ENCODE measurements around the gene RUVBL2.

Gene RUVBL2

DNA sequence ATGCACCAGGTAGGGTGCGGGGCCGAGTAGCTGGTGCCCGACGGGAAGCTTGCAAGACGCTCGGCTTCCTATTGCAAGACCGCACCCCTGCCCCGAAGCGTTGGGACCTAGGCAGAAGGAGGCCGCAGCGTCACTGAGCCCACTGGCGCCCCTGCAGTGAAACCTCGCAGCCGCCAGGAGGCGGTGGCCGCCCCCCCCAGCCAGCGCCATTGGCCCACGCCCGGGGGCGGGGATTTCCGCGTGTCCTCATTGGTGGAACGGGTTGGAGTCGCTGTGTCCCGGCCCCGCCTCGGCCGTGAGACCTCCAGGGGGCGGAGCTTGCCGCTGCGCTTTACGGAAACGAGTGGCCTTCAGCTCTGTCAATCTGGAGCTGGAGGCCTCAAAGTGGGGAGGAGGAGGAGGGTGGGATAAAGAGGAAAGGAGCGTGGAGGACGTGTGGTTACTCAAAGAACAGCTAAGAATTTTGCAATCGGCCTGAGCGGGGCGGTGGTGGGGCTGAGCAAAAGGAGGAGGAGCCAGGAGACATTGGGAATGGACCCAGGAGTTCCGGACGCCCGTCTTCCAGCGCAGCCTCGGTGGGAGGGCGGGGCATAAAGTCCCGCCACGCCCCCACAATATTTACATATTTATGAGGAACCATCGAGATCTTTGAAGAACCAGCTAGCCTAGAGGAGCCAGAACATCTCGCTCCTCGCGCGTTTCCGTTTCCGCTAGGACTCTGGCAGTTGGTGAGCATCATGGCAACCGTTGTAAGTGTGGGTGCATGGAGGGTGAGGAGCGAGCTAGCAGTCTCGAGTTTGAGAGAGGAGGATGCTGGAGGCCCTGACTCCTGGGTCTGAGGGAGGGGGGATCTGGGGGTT is at the start of gene RUVBL2, which contains the start of gene GYS1:
Gene RUVBL2, plus strand, starts transcription at position 713 of the 860 bp plus-strand sequence. Its CDS starts 25 bp downstream, at position 738.
Gene GYS1, minus strand, starts transcription at position 135 of the 860 bp plus-strand sequence. CDS start 197 bp downstream, outside the sequence.
- peak; percentile 99 for DNase-seq

DNA sequence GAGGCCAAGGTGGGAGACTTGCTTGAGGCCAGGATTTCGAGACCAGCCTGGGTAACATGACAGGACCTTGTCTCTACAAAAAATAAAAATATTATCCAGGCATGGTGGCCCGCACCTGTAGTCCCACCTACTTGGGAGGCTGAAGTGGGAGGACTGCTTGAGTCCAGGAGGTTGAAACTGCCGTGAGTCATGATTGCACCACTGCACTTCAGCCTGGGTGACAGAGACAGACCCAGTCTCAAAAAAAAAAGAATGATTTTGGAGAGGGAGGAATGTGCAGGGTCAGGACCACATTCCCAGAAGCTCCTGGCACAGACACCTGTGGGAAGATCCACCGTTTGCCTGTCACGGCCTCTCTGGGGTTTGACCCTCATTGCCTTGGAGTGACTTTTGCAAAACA is 48.3 kb upstream of the RUVBL2 start:
- DNase-seq: no peak

DNA sequence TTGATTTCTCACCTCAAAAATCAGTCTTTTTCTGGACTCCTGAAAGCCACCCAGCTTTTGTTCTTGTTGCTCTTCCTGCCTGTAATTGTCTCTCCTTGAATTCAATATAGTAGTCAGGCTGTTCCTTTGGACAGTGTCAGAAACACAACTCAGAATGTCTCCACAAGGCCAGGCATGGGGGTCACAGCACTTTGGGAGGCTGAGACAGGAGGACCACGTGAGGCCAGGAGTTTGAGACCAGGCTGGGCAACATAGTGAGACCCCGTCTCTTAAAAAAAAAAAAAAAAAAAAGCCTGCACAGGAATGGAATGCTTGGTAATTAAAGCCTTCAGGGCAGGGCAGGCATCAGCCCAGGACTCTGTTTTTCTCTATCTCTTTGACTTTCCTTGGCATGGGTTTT is 47.9 kb upstream of the RUVBL2 start:
- DNase-seq: no peak

DNA sequence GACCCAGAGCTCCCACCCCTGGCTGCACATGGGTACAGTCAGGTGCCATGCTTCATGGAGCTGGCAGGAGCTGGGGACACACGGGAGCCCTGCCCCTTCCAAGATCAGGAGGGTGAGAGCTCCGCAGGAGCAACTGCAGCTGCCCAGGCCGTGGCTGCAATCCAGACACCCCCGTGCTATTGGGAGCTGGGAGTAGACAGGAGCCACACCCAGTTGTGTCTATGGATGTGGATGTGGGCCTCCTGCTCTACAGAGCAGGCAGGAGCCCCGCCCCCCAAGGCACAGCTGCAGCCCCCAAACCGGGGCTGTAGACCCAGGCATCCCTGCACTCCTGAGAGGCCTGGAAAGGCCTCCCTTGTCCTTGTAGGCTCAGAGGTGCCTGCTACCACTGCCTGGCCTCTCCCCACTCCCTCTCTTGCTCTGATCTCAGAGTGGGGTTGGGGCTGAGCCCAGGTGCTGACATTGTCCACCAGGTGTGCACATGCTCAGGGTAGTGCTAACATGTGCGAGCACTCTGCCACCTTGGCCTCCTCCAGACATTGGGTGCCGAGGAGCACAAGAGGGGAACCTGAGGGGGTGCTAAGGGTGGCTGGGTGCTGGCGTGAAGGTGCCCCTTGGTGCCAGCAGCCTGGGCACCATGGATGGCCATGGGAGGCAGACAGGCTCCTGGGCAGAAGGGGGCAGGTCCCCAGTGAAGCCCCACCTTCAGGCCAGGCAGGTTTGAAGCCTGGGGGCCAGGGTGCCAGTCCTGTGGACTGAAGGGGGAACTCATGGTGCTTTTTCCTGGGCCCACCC is 47.0 kb upstream of the RUVBL2 start:
- DNase-seq: no peak

DNA sequence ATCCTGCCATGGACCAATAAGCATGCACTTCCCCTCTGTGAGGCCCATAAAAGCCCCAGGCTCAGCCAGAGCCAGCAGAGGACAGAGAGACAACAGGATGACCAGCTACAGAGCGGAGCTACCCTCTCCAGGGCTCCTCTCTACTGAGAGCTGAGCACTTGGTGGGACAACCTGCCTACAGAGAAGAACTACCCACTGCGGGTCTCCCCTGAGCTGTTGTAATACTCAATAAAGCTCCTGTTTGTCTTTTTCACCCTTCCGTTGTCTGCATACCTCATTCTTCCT is 46.5 kb upstream of the RUVBL2 start:
- no peak for DNase-seq

DNA sequence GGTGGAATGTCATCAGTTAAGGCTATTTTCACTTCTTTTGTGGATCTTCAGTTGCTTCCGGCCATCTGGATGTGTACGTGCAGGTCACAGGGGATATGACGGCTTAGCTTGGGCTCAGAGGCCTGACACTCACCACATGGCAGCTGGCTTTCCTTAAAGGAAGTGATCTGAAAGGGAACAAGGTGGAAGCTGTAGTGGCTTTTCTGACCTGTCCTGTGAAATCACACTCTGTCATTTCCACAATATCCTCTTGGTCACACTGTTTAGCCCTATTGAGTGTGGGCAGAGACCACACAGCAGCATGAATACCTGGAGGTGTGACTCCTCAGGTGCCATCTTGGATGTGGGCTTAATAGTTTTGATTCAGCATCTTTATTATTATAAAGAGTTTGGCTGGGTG is 43.5 kb upstream of the RUVBL2 start:
- no peak for DNase-seq

DNA sequence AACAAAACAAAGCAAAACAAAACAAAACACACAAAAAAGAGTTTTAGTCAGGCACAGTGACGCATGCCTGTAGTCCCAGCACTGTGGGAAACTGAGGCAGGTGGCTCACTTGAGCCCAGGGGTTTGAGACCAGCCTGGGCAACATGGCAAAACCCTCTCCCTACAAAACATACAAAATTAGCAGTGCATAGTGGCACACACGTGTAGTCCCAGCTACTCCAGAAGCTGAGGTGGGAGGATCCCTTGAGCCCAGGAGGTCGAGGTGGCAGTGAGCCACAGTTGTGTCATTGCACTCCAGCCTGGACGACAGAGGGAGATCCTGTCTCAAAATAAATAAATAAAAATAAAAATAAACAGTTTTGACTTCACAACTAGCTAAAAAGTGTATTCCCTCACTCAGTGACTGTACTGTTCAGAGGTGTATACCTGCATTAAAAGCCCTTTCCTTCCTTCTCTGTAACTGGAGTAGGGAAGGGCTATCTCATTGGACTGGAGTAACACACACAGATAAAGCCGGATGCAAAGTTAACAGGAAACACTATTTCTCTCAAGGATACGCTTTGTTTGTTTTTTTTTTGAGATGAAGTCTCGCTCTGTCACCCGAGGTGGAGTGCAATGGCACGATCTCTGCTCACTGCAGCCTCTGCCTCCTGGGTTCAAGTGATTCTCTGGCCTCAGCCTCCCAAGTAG is 42.7 kb upstream of the RUVBL2 start:
- DNase-seq: no peak

DNA sequence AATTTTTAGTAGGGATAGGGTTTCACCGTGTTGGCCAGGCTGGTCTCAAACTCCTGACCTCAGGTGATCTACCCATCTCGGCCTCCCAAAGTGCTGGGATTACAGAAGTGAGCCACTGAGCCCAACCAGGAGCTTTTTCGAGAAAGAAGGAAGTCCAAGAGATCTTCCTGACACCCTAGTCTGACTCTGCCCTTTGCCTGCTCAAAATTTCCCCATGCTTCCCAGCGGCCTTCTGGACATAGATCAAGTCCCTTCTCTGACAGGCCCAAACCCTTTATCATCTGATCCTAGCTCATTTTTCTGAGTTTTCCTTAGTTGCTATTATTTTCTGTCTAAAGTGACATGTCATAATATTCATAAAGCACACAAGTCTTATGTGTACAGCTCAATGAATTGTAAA is 40.5 kb upstream of the RUVBL2 start:
- no peak for DNase-seq

DNA sequence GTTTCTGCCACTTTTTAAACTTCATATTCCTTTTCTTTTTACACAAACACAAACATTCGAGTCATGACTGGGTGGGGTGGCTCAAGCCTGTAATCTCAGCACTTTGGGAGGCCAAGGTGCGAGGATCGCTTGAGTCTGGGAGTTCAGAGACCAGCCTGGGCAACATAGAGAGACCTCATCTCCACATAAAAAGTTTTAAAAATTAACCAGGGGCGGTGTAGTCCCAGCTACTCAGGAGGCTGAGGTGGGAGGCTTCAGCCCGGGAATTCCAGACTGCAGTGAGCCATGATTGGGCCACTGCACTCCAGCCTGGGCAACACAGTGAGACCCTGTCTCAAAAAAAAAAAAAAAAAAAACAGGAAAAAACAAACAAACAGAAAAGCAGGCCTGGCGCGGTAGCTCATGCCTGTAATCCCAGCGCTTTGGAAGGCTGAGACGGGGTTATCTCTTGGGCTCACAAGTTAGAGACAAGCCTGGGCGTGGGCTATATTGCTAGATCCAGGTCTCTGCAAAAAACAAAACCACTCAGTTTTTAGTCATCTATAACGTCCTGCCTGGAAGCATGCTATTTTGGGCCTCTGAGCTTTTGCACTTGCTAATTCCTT is 39.6 kb upstream of the RUVBL2 start:
- DNase-seq: no peak

DNA sequence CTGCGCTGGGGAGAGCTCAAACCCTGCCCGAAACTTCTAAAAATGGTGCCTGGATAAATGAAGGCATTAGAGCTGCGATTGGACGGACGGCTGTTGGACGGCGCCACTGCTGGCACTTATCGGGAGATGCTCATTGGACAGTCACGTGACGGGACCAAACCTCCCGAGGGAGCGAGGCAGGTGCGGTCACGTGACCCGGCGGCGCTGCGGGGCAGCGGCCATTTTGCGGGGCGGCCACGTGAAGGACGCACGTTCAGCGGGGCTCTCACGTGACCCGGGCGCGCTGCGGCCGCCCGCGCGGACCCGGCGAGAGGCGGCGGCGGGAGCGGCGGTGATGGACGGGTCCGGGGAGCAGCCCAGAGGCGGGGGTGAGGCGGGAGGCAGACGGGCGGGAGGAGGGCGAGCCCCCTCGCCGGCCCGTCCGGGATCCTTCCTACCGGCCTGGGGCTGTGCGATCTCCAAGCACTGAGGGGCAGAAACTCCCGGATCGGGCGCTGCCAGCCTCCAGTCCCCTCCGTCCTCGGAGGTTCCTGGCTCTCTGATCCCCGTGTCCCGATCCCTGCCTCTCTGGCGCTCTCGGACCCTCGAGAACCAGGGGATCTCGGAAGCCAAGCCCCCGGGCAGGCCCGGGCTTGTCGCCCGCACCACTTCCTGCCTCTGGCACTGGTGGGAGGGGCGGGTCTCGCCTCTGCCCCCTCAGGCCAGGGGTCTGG is 38.9 kb upstream of the RUVBL2 start, which contains the start of gene BAX:
Gene BAX, plus strand, starts transcription at position 281 of the 713 bp plus-strand sequence. Its CDS starts 54 bp downstream, at position 335.
- peak; percentile 86 to 94 for DNase-seq

DNA sequence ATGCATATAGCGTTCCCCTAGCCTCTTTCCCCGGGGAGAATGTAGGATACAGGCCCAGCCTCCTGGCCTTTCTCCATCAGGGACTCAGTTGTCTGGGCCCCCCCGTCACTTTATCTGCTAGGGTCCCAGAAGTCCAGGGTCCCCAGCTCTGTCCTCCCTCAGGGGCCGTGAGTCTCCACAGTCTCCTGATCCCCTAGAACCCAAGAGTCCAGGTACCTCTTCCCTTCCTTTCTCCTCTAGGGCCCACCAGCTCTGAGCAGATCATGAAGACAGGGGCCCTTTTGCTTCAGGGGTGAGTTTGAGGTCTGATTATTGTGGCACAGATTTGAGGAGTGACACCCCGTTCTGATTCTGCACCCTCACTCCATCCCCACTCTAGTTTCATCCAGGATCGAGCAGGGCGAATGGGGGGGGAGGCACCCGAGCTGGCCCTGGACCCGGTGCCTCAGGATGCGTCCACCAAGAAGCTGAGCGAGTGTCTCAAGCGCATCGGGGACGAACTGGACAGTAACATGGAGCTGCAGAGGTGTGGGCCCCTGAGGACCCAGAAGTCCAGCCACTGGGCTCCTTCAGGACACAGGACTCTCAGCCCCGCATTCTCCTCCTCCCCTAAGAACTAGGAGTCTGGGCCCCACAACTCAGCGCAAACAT is 38.3 kb upstream of the RUVBL2 start:
- DNase-seq: no peak

DNA sequence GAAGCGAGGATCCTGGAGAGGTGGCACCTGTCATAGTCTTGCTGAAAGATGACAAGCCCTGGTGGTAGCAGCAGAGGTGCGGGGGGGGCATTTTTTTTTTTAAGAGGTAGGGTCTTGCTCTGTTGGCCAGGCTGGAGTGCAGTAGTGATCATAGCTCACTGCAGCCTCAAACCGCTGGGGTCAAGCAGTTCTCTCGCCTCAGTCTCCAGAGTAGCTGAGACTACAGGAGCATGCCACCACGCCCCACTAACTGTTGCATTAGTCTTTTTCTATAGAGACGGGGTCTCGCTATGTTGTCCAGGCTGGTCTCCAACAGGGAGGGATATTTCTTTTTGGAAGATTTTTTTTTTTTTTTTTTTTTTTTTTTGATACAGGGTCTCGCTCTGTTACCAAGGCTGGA is 35.7 kb upstream of the RUVBL2 start:
- no peak for DNase-seq

DNA sequence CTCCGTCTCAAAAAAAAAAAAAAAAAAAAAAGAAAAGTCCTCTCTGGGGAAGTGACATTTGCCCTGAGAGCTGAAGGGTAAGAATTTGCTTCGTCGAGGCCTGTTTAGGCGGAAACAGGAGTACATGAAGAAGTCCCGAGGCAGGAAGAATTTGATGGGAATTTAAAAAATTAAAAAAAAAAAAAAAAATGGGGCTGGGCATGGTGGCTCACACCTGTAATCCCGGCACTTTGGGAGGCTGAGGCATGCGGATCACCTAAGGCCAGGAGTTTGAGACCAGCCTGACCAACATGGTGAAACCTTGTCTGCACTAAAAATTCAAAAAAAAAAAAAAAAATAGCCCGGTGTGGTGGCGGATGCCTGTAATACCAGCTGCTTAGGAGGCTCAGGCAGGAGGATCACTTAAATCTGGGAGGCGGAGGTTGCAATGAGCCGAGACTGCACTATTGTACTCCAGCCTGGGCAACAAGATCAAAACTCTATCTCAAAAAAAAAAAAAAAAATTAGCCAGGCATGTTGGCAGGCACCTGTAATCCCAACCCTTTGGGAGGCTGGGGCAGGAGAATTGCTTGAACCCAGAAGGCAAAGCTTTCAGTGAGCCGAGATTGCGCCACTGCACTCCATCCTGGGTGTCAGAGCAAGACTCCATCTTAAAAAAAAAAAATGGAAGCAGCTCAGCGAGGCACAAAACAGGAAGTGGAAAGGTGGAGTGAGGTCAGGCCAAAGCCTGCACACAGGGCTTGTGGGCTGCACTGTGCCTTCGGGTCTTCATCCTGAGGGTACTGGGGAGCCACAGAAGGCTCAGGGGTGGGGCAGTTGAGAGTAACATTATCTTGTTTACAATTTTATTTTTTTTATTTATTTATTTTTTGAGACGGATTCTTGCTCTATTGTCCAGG is 34.1 kb upstream of the RUVBL2 start:
- DNase-seq: no peak

DNA sequence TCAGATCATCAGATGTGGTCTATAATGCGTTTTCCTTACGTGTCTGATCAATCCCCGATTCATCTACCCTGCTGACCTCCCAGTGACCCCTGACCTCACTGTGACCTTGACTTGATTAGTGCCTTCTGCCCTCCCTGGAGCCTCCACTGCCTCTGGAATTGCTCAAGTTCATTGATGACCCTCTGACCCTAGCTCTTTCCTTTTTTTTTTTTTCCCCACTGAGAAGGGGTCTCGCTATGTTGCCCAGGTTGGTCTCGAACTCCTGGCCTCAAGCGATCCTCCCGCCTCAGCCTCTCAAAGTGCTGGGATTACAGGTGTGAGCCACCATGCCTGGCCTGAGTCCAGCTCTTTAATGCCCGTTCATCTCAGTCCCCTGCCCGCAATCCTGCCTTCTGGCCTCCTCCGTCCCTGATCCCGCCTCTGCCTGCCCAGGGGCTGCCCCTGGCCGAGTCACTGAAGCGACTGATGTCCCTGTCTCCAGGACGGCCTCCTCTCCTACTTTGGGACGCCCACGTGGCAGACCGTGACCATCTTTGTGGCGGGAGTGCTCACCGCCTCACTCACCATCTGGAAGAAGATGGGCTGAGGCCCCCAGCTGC is 32.5 kb upstream of the RUVBL2 start:
- no peak for DNase-seq

DNA sequence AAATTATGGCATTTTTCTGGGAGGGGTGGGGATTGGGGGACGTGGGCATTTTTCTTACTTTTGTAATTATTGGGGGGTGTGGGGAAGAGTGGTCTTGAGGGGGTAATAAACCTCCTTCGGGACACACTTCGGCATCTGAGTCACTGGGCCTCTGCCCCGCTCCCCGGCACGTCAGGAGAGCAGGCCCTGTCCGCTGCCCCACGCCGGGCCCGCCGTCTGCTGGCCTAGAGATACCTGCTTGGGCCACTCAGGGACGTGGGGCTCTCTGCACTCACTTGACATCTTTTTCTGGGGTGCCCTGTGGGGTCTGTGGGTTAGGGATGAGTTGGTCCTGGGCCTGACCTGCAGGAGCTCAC is 32.0 kb upstream of the RUVBL2 start:
- no peak for DNase-seq

DNA sequence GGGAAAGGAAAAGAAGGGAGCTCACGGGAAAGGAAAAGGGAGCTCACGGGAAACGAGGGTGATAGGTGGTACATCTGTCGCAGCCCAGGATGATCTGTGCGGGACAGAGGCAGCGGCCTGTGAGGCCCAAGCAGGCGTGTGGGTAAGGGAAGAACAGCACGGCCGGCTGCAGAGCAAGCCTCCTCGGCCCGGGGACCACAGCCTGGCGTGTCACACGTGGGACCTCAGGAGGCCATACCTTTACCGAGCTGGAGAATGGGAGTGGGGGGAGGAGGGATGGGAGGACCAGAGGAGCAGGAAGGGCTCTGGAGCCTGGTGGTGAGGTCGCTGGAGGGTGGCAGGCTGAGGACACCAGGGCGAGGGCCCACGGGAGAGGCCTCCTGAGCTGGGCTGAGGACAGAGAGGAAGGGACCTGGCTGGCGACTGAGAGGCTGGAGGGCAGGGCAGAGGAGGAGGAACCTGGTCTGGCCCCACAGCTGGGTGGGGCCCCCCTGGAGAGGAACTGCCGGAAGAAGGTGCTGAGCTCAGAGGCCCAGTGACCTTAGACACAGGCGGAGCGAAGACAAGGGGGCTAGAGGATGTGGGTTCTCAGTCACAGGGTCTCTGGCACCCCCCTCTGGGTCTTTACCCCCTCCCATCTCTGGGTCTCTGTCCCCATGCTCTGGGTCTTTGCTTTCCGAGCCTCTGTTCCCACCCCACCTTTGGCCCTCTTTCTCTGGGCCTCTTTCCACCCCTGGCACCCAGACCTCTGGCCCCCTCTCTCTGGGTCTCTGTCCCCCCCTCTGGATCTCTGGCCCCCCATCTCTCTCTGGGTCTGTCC is 31.4 kb upstream of the RUVBL2 start:
- no peak for DNase-seq

DNA sequence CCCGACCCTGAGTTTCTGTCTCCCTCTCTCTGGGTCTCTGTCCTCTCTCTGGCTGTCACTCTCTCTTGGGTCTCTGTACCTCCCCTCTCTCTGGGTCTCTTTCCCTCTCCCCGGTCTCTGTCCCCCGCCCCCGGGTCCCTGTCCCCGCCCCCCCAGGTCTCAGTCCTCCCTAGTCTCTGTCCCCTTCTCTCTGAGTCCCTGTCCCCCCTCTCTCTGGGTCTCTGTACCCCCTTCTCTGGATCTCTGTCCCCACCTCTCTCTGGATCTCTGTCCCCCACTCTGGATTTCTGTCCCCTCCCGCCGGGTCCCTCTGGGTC is 30.9 kb upstream of the RUVBL2 start:
- no peak for DNase-seq

DNA sequence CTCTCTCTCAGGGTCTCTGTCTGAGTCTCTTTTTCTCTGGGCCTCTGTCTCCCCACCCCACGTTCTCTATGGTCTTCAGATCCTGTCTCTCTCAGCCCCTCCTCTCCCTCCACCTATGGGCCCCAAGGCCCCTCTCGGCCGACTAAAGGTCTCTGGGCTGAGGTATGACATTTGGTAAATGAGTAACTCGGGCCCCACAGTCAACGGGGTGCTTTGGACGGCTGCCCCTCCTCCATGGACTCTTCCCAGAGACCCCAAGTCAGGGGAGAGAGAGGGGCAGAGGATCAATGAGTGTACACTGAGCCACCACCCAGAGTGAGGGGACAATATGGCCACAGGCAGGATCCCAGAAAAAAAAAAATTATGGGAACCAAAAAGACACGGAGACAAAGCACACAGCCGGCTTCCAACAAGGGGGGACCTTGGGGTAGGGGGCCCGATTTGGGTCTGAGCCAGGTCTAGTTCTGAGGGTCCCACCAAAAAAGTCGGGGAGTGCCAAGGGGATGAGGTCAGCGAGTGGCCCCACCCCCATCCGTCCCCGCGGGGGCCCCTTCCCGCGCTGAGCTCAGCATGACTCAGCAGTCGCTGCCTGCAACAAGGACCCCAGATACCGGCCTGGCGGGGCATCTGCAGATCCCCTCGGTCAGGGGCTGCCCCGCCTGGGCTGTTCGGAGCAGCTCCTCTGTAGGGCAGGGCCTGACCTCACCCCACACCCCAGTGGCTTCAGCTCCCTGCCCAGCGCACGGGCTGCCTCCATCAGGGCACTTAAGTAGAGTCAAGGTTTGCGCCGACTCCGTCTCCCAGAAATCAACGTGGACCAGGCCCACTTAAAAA is 30.1 kb upstream of the RUVBL2 start:
- DNase-seq: peak; percentile 64 to 69

Data from stimulated activated CD4-positive, alpha-beta T cell treated with anti-CD3 and anti-CD28 coated beads, Interleukin-4, amount 100 ng/mL, for 4 hours (primary cell).